Measurements from ENCODE around the gene ARHGEF11.

Gene ARHGEF11

GRCh38 chr1:156947818-156948525 lies 97.6 kb downstream of the ARHGEF11 start:
- DNase-seq, result peak; percentile 25

- no peak for DNase-seq
Observed at GRCh38 chr1:156947127-156947526, 98.4 kb downstream of the ARHGEF11 start.

- DNase-seq, result no peak
Observed at GRCh38 chr1:156945881-156946661, 99.5 kb downstream of the ARHGEF11 start.

DNA sequence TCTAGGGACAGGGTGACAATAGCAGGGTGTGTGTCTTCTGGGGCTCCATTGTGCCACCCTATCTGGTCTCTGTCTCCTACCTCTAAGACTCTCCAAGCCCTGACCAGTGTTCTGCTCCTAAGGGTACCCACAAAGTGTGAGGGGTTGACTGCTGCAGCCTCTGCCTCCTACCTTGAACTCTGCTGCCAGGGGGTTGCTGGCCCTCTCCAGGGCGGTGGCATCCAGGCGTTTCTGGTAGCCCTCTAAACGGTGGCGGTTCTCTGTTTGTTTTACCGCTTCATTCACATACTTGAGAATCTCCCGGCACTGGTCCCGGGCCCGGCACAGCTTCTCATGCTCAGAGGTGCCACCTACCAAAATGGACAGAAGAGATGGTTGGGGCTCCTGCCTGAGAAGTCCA lies 100.7 kb downstream of the ARHGEF11 start:
- DNase-seq, result no peak

GRCh38 chr1:156944268-156944667 lies 101.3 kb downstream of the ARHGEF11 start:
- no peak for DNase-seq

- DNase-seq, result no peak
Observed at GRCh38 chr1:156943756-156944155, 101.8 kb downstream of the ARHGEF11 start.

DNA sequence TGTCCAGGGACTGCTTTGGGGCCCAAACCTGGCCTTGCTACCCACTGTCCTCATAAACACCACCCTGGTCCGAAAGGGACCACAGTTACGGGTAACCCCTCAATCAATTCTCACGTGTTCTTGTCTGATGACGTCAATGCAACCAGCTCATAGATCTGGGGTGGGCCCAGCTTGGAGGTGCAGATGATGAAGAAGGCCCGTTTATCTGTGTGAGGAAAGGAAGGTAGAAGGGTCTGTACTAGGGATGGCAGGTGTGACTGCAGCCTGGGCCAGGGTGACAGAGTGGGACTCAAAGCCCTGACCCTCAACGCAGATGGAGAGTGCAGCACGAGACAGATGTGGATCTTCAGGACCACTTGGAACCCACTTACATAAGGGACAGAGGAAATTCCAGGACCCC lies 103.0 kb downstream of the ARHGEF11 start:
- no peak for DNase-seq

DNA sequence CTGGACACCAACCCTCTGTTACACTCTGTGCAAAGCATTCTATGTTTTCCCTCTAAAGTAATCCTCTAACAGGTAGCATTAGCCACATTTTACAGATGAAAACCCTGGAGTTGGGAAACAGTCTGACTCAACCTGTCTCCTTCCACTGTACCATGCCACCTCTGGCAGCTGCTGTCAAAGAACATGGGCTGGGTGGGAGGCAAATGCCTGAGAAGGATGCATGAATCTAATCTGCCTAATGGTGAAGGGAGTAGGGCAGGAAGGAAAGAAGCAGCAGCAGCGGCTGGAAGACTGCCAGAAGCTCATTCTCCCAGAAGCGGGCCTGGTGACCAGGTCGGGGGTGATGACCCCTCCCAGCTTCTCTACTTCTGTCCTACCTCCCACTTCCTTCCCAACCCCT lies 103.4 kb downstream of the ARHGEF11 start:
- DNase-seq, result no peak

DNA sequence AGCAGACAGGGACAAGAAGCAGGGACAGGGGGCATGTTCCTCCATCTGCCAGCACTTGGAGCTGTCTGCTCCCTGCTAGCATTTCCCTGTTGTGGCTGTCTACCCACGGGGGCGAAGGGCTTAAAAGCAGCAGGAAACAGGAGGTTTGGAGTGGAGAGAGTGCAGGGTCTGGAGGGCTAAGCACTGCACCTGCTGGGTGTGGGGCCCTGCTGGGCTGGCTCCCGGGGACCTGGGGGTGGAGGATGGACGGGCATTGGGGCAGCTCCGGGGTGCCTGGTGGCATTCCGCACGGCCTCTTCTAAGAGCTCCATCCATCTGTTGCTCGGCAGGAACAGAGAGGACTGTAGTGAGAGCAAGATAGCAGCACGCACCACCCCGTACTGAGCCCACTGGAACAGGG lies 103.9 kb downstream of the ARHGEF11 start:
- no peak for DNase-seq

- no peak for DNase-seq
Observed at GRCh38 chr1:156939786-156940334, 105.7 kb downstream of the ARHGEF11 start.

GRCh38 chr1:156938813-156939212 lies 106.7 kb downstream of the ARHGEF11 start:
- DNase-seq, result no peak

- no peak for DNase-seq
Observed at GRCh38 chr1:156937883-156938282, 107.7 kb downstream of the ARHGEF11 start.

GRCh38 chr1:156936721-156937220 lies 108.8 kb downstream of the ARHGEF11 start:
- DNase-seq, result no peak

DNA sequence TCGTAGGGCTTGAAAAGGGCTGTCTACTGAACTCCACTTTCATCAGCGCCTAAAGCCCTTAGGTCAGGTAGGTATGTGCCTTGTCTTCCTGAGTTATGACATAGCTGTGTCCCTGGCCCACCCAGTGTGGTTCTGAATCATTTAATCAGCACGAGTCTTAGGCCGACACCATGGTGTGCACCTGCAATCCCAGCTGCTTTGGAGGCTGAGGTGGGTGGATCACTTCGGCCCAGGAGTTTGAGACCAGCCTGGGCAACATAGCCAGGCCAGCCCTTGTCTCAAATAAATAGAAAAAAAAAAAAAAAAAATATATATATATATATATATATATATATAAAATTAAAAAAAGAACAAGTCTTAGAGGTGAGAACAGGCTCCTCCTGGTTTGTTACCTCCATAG lies 109.4 kb downstream of the ARHGEF11 start:
- DNase-seq, result no peak

DNA sequence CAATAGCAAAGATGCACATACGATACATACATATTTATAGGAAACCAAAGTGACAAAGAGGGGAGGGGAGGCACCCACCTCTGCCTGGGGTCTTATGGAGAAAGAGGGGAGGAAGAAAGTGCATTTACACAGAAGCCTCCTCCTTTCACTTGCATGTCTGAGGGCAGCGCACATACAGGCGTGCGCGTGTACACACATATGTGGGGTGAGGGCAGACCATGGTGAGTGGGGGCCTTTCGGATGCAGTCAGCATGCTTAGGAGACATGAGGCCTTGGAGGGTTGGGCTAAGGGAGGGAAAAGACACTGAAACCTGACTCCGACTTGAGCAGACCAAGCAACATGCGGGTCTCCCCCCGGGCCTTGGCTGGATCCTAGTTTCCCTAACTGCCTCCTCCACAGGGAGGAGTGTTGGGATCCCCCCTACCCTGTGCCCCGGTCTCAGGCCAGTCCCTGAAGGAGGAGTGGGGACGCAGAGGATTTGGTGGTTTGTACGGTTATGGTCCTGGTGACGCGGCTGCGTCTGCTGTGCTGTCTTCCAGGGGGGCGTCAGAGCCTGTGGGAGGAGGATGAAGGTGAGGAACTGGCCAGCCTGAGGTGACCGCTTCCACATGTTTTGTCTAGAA lies 109.9 kb downstream of the ARHGEF11 start:
- no peak for DNase-seq

DNA sequence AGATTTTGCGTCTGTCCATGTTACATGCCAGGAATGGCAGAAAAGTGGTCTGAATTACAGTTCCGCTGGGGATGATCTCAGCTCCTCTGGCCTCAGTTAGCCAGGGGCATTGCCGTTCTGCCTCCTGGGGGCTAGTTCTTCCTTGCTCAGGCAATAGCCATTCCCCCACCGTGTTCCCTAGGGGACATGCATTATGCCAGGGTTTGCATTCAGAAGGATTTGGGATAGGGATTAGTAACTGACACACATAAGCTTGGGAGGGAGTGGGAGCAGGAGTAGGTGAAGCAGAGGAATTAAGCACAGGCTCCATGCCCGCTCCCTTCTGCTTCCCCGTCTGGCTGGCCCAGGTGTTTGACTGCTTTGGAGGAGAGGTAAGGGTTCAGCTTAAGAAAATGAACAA lies 112.4 kb downstream of the ARHGEF11 start:
- DNase-seq, result no peak

GRCh38 chr1:156931974-156932710 lies 113.4 kb downstream of the ARHGEF11 start:
- no peak for DNase-seq

GRCh38 chr1:156931211-156931952 lies 114.2 kb downstream of the ARHGEF11 start:
- DNase-seq, result no peak

DNA sequence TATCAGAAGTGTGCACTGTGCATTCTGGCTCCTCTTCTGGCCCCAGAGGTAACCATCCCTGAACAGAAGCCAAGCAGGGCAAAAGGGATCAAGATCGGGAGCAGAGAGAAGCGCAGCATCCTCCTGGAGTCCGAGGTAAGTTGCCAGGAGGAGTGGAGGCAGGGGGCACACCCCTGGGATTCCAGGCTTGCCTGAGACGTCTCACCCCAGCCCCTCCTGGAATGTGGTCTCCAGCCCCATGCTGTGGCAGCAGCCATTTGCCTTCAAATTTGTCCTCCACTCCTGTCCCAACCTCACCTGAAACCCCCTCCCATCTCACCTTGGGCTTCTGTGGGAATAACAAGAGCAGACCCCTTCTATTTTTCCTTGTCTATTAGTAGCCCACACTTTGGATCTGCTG lies 115.1 kb downstream of the ARHGEF11 start:
- no peak for DNase-seq

GRCh38 chr1:156929596-156930238 lies 115.8 kb downstream of the ARHGEF11 start:
- no peak for DNase-seq

DNA sequence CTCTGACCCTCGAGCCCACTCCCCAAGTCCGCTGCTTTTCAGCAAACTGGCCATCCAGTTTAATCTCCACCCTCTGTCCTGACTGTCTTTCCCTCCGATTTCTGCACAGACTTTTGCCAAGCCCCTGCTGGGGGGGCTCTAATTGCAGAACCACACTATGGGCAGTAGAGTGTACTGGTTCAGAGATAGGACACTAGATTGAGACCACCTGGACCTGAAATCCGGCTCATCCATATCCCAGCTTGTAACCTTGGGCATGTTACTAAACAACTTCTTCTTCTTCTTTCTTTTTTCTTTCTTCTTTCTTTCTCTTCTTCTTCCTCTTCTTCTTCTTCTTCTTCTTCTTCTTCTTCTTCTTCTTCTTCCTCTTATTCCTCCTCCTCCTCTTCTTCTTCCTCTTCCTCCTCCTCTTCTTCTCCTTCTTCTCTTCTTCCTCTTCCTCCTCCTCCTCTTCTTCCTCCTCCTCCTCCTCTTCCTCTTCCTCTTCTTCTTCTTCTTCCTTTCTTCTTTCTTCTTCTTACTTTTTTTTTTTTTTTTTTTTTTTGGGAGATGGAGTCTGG lies 117.4 kb downstream of the ARHGEF11 start:
- no peak for DNase-seq
